Measurements from ENCODE around the gene CDC42EP3.

Gene CDC42EP3

GRCh38 chr2:37633234-37633633, 38.2 kb downstream of the CDC42EP3 start:
- Histone ChIP-seq H3K4me3 (ENCODE audit: low read length) (no peak overlapping the region), H3K9me2 (replicated peaks; ENCODE audit: insufficient read depth, low read length) (no peaks in the 10 kb centered on the region), H3F3A (ENCODE audit: insufficient read depth, low read length) (no peaks in the 10 kb centered on the region), H3K79me2 (ENCODE audit: low read length) (no peaks in the 10 kb centered on the region), H3K9me3 (replicated peaks; ENCODE audit: insufficient read depth, low read length) (no peaks in the 10 kb centered on the region), H3K36me3 (replicated peaks; ENCODE audit: insufficient read depth, low read length) (no peaks in the 10 kb centered on the region), H3K4me1 (ENCODE audit: low read length) (no peaks in the 10 kb centered on the region), H2AFZ (ENCODE audit: low read length) (no peak overlapping the region), H3K27me3 (replicated peaks; ENCODE audit: insufficient read depth, low read length) (no peaks in the 10 kb centered on the region), H3K9ac (ENCODE audit: low read length) (no peak overlapping the region), H4K20me1 (ENCODE audit: insufficient read depth, low read length) (no peaks in the 10 kb centered on the region), H3K4me2 (ENCODE audit: low read depth, low read length) (no peak overlapping the region), H3K27ac (ENCODE audit: low read length) (no peak overlapping the region)
- no peak for DNase-seq
- TF ChIP-seq, protein P1, sequence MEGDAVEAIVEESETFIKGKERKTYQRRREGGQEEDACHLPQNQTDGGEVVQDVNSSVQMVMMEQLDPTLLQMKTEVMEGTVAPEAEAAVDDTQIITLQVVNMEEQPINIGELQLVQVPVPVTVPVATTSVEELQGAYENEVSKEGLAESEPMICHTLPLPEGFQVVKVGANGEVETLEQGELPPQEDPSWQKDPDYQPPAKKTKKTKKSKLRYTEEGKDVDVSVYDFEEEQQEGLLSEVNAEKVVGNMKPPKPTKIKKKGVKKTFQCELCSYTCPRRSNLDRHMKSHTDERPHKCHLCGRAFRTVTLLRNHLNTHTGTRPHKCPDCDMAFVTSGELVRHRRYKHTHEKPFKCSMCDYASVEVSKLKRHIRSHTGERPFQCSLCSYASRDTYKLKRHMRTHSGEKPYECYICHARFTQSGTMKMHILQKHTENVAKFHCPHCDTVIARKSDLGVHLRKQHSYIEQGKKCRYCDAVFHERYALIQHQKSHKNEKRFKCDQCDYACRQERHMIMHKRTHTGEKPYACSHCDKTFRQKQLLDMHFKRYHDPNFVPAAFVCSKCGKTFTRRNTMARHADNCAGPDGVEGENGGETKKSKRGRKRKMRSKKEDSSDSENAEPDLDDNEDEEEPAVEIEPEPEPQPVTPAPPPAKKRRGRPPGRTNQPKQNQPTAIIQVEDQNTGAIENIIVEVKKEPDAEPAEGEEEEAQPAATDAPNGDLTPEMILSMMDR (IDR thresholded peaks at IDR 0.05; ENCODE audit: low read length): no peak
- TF ChIP-seq EZH2 (optimal IDR thresholded peaks at IDR 0.05; ENCODE audit: low read depth, low read length) (no peak), EZH2phosphoT487 (IDR thresholded peaks at IDR 0.05; ENCODE audit: low read length) (no peak)

DNA sequence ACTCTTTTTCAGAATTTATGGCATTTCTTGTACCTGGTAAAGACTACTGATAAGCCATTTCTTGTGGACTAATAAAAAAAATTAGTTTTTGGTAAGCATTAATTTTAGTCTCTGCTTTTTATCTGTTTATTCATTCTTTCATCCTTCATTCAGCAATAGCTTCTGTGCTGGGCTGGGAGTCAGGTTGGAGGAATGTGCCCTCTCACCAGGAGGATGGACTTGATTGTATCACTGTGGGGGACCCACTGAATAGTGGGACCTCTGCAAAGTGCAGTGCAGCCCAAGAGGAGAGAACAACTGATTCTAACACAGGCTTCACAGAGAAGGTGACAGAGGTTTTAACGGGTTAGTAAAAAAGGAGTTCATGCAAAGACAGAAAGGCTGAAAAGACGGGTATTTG, 39.1 kb downstream of the CDC42EP3 start:
- H3K4me2 ChIP-seq (ENCODE audit: low read depth, low read length): no peak overlapping the region

DNA sequence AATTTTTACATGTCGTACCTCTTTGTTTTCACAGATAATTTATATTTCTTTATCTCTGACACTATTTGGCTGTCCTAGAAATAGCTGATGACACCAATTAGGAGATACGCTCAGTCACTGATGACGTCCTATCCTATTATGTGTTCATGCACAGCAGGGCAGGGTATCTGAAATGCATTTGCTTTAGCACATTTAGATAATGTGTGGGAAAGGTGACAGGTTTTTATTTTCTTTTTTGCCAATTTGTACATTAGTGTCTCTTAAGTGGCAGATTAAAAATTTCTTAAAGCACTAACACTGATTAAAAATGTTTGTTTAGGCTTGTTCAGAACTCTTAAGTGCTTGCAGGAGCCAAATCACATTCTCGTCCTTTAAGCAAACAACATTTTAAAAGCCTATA, 39.7 kb downstream of the CDC42EP3 start:
- TF ChIP-seq, protein P1 (IDR thresholded peaks at IDR 0.05; ENCODE audit: low read length): no peak
- TF ChIP-seq EZH2phosphoT487 (IDR thresholded peaks at IDR 0.05; ENCODE audit: low read length): no peak
- TF ChIP-seq EZH2 (optimal IDR thresholded peaks at IDR 0.05; ENCODE audit: low read depth, low read length): no peak
- no peaks in the 10 kb centered on the region for H3K79me2 ChIP-seq (ENCODE audit: low read length)
- no peak overlapping the region for H3K4me2 ChIP-seq (ENCODE audit: low read depth, low read length)
- no peak for DNase-seq
- H3F3A ChIP-seq (ENCODE audit: insufficient read depth, low read length): peaks cover under 1% of the 10 kb centered on the region; the same call in 1 of the 2 replicates
- H4K20me1 ChIP-seq (ENCODE audit: insufficient read depth, low read length): no peaks in the 10 kb centered on the region
- H3K36me3 ChIP-seq (replicated peaks; ENCODE audit: insufficient read depth, low read length): no peaks in the 10 kb centered on the region
- no peaks in the 10 kb centered on the region for H3K9me3 ChIP-seq (replicated peaks; ENCODE audit: insufficient read depth, low read length)
- H3K4me1 ChIP-seq (ENCODE audit: low read length): peaks cover 4% of the 10 kb centered on the region
- H2AFZ ChIP-seq (ENCODE audit: low read length): no peak overlapping the region
- H3K4me3 ChIP-seq (ENCODE audit: low read length): no peak overlapping the region
- no peak overlapping the region for H3K9ac ChIP-seq (ENCODE audit: low read length)
- H3K9me2 ChIP-seq (replicated peaks; ENCODE audit: insufficient read depth, low read length): no peaks in the 10 kb centered on the region
- H3K27me3 ChIP-seq (replicated peaks; ENCODE audit: insufficient read depth, low read length): no peaks in the 10 kb centered on the region
- no peak overlapping the region for H3K27ac ChIP-seq (ENCODE audit: low read length)

More for the DNA sequence above, 39.1 kb downstream of the CDC42EP3 start:
- Histone ChIP-seq H2AFZ (ENCODE audit: low read length) (no peak overlapping the region), H4K20me1 (ENCODE audit: insufficient read depth, low read length) (no peaks in the 10 kb centered on the region), H3K9me3 (replicated peaks; ENCODE audit: insufficient read depth, low read length) (no peaks in the 10 kb centered on the region), H3K9me2 (replicated peaks; ENCODE audit: insufficient read depth, low read length) (no peaks in the 10 kb centered on the region), H3K36me3 (replicated peaks; ENCODE audit: insufficient read depth, low read length) (no peaks in the 10 kb centered on the region), H3K27ac (ENCODE audit: low read length) (no peak overlapping the region), H3K4me1 (ENCODE audit: low read length) (no peaks in the 10 kb centered on the region), H3K27me3 (replicated peaks; ENCODE audit: insufficient read depth, low read length) (no peaks in the 10 kb centered on the region), H3K79me2 (ENCODE audit: low read length) (no peaks in the 10 kb centered on the region), H3K4me3 (ENCODE audit: low read length) (no peak overlapping the region), H3F3A (ENCODE audit: insufficient read depth, low read length) (no peaks in the 10 kb centered on the region), H3K9ac (ENCODE audit: low read length) (no peak overlapping the region)
- DNase-seq: no peak
- TF ChIP-seq EZH2phosphoT487 (IDR thresholded peaks at IDR 0.05; ENCODE audit: low read length): no peak
- TF ChIP-seq EZH2 (optimal IDR thresholded peaks at IDR 0.05; ENCODE audit: low read depth, low read length): no peak
- TF ChIP-seq, protein P1 (IDR thresholded peaks at IDR 0.05; ENCODE audit: low read length): no peak

All from MM.1S (cell line).